H1 (cell line): ENCODE data around the gene CUX1. TPM values are rescaled to one million over a fixed set of nuclear protein-coding genes. Genes with fewer than 3 reads are reported as not detected.

Experiments used
- CTCF ChIA-PET: fragments of 300-600 bp; sonication (Branson Sonifier 250); formaldehyde crosslinking; loops from one replicate; lab custom pipeline; 2021; ENCODE audit not compliant: partially characterized antibody; lab: Charles Lee
- POLR2A ChIA-PET: fragments of 300-600 bp; sonication (Branson Sonifier 250); formaldehyde crosslinking; loops from one replicate; lab custom pipeline; 2021; ENCODE audit warnings: inconsistent platforms; ENCODE audit not compliant: partially characterized antibody; lab: Charles Lee
- DNase-seq, 2 experiments: peaks; one replicate each; pipeline versions ENCODE4 v3.0.0 to v3.0.0-alpha.2; 2010 to 2022; ENCODE audit warnings: low spot score in 2 of 2, low read depth in 1 of 2, mixed read lengths in 1 of 2
- FAIRE-seq: peaks from 2 replicates; lab custom pipeline; 2011; peaks lifted over from hg19 to GRCh38; lab: Jason Lieb, UNC
- H2AFZ ChIP-seq: 2 replicates; pipeline ENCODE4 v1.8.1; 2012; ENCODE audit warnings: low read length, inconsistent platforms
- H2AK5ac ChIP-seq: 2 replicates; pipeline ENCODE4 v1.6.1; 2013; ENCODE audit warnings: low read depth, low read length
- H2BK120ac ChIP-seq: replicated peaks from 2 replicates; pipeline ENCODE3; 2013; ENCODE audit warnings: low read depth, low read length, inconsistent platforms
- H2BK12ac ChIP-seq: 2 replicates; pipeline ENCODE4 v1.6.1; 2013; ENCODE audit warnings: low read depth, low read length
- H2BK15ac ChIP-seq: 2 replicates; pipeline ENCODE4 v1.6.1; 2013; ENCODE audit warnings: low read length
- H2BK20ac ChIP-seq: 2 replicates; pipeline ENCODE4 v1.6.1; 2013; ENCODE audit warnings: low read length
- H2BK5ac ChIP-seq: 2 replicates; pipeline ENCODE4 v1.6.1; 2013; ENCODE audit warnings: low read depth, low read length
- H3K14ac ChIP-seq: 2 replicates; pipeline ENCODE4 v1.6.1; 2013; ENCODE audit warnings: inconsistent platforms; ENCODE audit not compliant: insufficient read length
- H3K18ac ChIP-seq: 2 replicates; pipeline ENCODE4 v1.6.1; 2013; ENCODE audit warnings: low read length; ENCODE audit errors: extremely low read depth
- H3K23ac ChIP-seq: 2 replicates; pipeline ENCODE4 v1.6.1; 2013; ENCODE audit warnings: inconsistent platforms; ENCODE audit not compliant: insufficient read length
- H3K23me2 ChIP-seq: 2 replicates; pipeline ENCODE4 v1.6.1; 2013; ENCODE audit warnings: low read depth, low read length
- H3K27ac ChIP-seq: 2 replicates; pipeline ENCODE4 v1.6.1; 2011; ENCODE audit warnings: low read depth, low read length, inconsistent platforms
- H3K27me3 ChIP-seq, 4 experiments: replicated peaks in 1 of 4; 1 replicate in 1 of 4; 2 replicates in 3 of 4; pipeline versions ENCODE4 v1.6.1 to v1.8.1; 2011 to 2013; ENCODE audit warnings: low read length in 3 of 4, mild to moderate bottlenecking in 3 of 4, inconsistent platforms in 2 of 4, mixed read lengths in 2 of 4, moderate library complexity in 1 of 4; ENCODE audit not compliant: control insufficient read depth in 3 of 4, insufficient read depth in 3 of 4; ENCODE audit errors: extremely low read depth in 1 of 4
- H3K36me3 ChIP-seq, 4 experiments: 2 replicates each; pipeline versions ENCODE4 v1.6.1 to v1.8.1; 2011 to 2013; ENCODE audit warnings: mild to moderate bottlenecking in 4 of 4, low read length in 3 of 4, moderate library complexity in 2 of 4, control low read depth in 1 of 4, inconsistent platforms in 1 of 4; ENCODE audit not compliant: insufficient read depth in 4 of 4, control insufficient read depth in 2 of 4
- H3K4ac ChIP-seq: replicated peaks from 2 replicates; pipeline ENCODE3; 2013; ENCODE audit warnings: low read length, low read depth, mixed read lengths, inconsistent platforms; ENCODE audit not compliant: insufficient read length
- H3K4me1 ChIP-seq, 4 experiments: replicated peaks in 1 of 4; 1 replicate in 1 of 4; 2 replicates in 3 of 4; pipeline versions ENCODE4 v1.6.1 to v1.8.1; 2011 to 2013; ENCODE audit warnings: low read length in 3 of 4, inconsistent platforms in 2 of 4, mixed read lengths in 1 of 4; ENCODE audit not compliant: insufficient read depth in 4 of 4, control insufficient read depth in 3 of 4
- H3K4me2 ChIP-seq, 2 experiments: 2 replicates each; pipeline versions ENCODE4 v1.6.1 to v1.8.1; 2011 to 2013; ENCODE audit warnings: low read depth in 2 of 2, low read length in 2 of 2, control low read depth in 1 of 2, inconsistent platforms in 1 of 2, mild to moderate bottlenecking in 1 of 2; ENCODE audit not compliant: insufficient read depth in 1 of 2
- H3K4me3 ChIP-seq, 4 experiments: fragments of 200-600, 300-600 bp in 1 of 4; sonication (generic), shearing (Covaris generic), sonication (Bioruptor Twin) in 1 of 4; 2 replicates each; pipeline versions ENCODE4 v1.5.1 to v1.8.1; 2011 to 2016; ENCODE audit warnings: low read length in 4 of 4, low read depth in 3 of 4, control low read depth in 2 of 4, inconsistent platforms in 2 of 4, mild to moderate bottlenecking in 2 of 4, mixed read lengths in 1 of 4, moderate library complexity in 1 of 4; ENCODE audit not compliant: insufficient read depth in 2 of 4; ENCODE audit errors: extremely low read depth in 1 of 4
- H3K56ac ChIP-seq: replicated peaks from 2 replicates; pipeline ENCODE3; 2013; ENCODE audit warnings: low read depth, mild to moderate bottlenecking, mixed read lengths, low read length, inconsistent platforms; ENCODE audit not compliant: insufficient read length
- H3K79me1 ChIP-seq: 2 replicates; pipeline ENCODE4 v1.6.1; 2013; ENCODE audit warnings: low read depth, low read length, control low read depth
- H3K79me2 ChIP-seq, 2 experiments: 2 replicates each; pipeline versions ENCODE4 v1.6.1 to v1.8.1; 2012 to 2013; ENCODE audit warnings: low read length in 2 of 2, mild to moderate bottlenecking in 2 of 2, inconsistent platforms in 1 of 2; ENCODE audit not compliant: insufficient read depth in 2 of 2, control insufficient read depth in 1 of 2
- H3K9ac ChIP-seq, 4 experiments: replicated peaks in 1 of 4; 1 replicate in 1 of 4; 2 replicates in 3 of 4; pipeline versions ENCODE4 v1.6.1 to v1.8.1; 2011 to 2013; ENCODE audit warnings: low read depth in 3 of 4, low read length in 3 of 4, control low read depth in 2 of 4, mild to moderate bottlenecking in 2 of 4, moderate library complexity in 2 of 4, inconsistent platforms in 1 of 4; ENCODE audit errors: extremely low read depth in 1 of 4
- H3K9me3 ChIP-seq, 2 experiments: 2 replicates each; pipeline versions ENCODE4 v1.6.1 to v1.8.1; 2012 to 2013; ENCODE audit warnings: mild to moderate bottlenecking in 2 of 2, moderate library complexity in 2 of 2, control low read depth in 1 of 2, inconsistent platforms in 1 of 2, low read depth in 1 of 2, low read length in 1 of 2, mixed read lengths in 1 of 2; ENCODE audit not compliant: insufficient read depth in 2 of 2
- H4K20me1 ChIP-seq, 2 experiments: replicated peaks in 1 of 2; 2 replicates each; pipeline versions ENCODE3 to v1.8.1; 2011 to 2013; ENCODE audit warnings: inconsistent platforms in 2 of 2, low read length in 2 of 2, mild to moderate bottlenecking in 1 of 2; ENCODE audit not compliant: insufficient read depth in 2 of 2, control insufficient read depth in 1 of 2
- H4K5ac ChIP-seq: 2 replicates; pipeline ENCODE4 v1.6.1; 2013; ENCODE audit warnings: low read length, low read depth, mixed read lengths, inconsistent platforms; ENCODE audit not compliant: insufficient read length
- H4K8ac ChIP-seq: 2 replicates; pipeline ENCODE4 v1.8.0; 2013; ENCODE audit warnings: mild to moderate bottlenecking, moderate library complexity, low read length, inconsistent platforms; ENCODE audit not compliant: insufficient read depth; ENCODE audit errors: extremely low read depth
- H4K91ac ChIP-seq: replicated peaks from 2 replicates; pipeline ENCODE3; 2013; ENCODE audit warnings: low read length, mixed read lengths, inconsistent platforms; ENCODE audit not compliant: insufficient read length
- ATF2 ChIP-seq: IDR thresholded peaks from 2 replicates; pipeline ENCODE4 v1.6.1; 2012; ENCODE audit warnings: low read length, inconsistent platforms
- BACH1 ChIP-seq: IDR thresholded peaks from 2 replicates; pipeline ENCODE4 v1.6.1; 2012; ENCODE audit warnings: low read length, improper control_type of control experiment
- EGR1 ChIP-seq: IDR thresholded peaks from 2 replicates; pipeline ENCODE4 v1.6.1; 2011; ENCODE audit warnings: low read depth, low read length, borderline replicate concordance
- EZH2 ChIP-seq: fragments of 200-600 bp; sonication (generic); IDR thresholded peaks from 2 replicates; pipeline ENCODE4 v1.7.1; 2012; ENCODE audit warnings: low read depth, mild to moderate bottlenecking, moderate library complexity, low read length, inconsistent platforms; ENCODE audit not compliant: severe bottlenecking
- GTF2F1 ChIP-seq: IDR thresholded peaks from 2 replicates; pipeline ENCODE4 v1.6.1; 2012; ENCODE audit warnings: low read depth, low read length, improper control_type of control experiment, borderline replicate concordance
- POLR2AphosphoS5 ChIP-seq: IDR thresholded peaks from 2 replicates; pipeline ENCODE4 v1.6.1; 2011; ENCODE audit warnings: low read depth, low read length
- RFX5 ChIP-seq: IDR thresholded peaks from 2 replicates; pipeline ENCODE4 v1.6.1; 2011; ENCODE audit warnings: low read depth, low read length, improper control_type of control experiment, borderline replicate concordance
- RXRA ChIP-seq: IDR thresholded peaks from 2 replicates; pipeline ENCODE4 v1.6.1; 2011; ENCODE audit warnings: low read depth, mild to moderate bottlenecking, low read length, moderate library complexity; ENCODE audit not compliant: insufficient read depth
- SIN3A ChIP-seq, 2 experiments: IDR thresholded peaks in 1 of 2; conservative IDR thresholded peaks in 1 of 2; 2 replicates each; pipeline ENCODE4 v1.6.1; 2011 to 2012; ENCODE audit warnings: low read length in 2 of 2, improper control_type of control experiment in 1 of 2, low read depth in 1 of 2, mild to moderate bottlenecking in 1 of 2
- SP2 ChIP-seq: IDR thresholded peaks from 2 replicates; pipeline ENCODE4 v1.6.1; 2012; ENCODE audit warnings: mild to moderate bottlenecking, low read length, inconsistent platforms
- SP4 ChIP-seq: IDR thresholded peaks from 2 replicates; pipeline ENCODE4 v1.6.1; 2012; ENCODE audit warnings: low read length, inconsistent platforms
- TCF12 ChIP-seq: IDR thresholded peaks from 2 replicates; pipeline ENCODE4 v1.6.1; 2011; ENCODE audit warnings: low read depth, mild to moderate bottlenecking, low read length
- WGBS, 2 experiments: shearing (Covaris generic) in 1 of 2; methylation state at CpG; one replicate each; pipeline versions ENCODE4 v1.1.6 to v1.1.7; 2013 to 2015; ENCODE audit warnings: low lambda C conversion rate in 2 of 2, mixed read lengths in 2 of 2, inconsistent platforms in 1 of 2, low coverage in 1 of 2, missing lambda C conversion rate in 1 of 2; ENCODE audit not compliant: insufficient replicate concordance in 2 of 2, insufficient coverage in 1 of 2, insufficient read length in 1 of 2; ENCODE audit errors: extremely low coverage in 1 of 2, missing lambda C conversion rate in 1 of 2; 5-methylcytosine and 5-hydroxymethylcytosine counted together
- polyA plus RNA-seq, 7 experiments: library from polyadenylated mRNA; depleted of rRNA in 3 of 7; stranded (reverse) in 5 of 7; unstranded in 2 of 7; fragments of >200 nt in 5 of 7; fragments of 200-250 nt in 2 of 7; gene quantifications; 1 replicate in 5 of 7; 2 replicates in 1 of 7; 4 replicates in 1 of 7; pipeline versions ENCODE4 v1.2.1 to v1.2.3, GENCODE V29; 2011 to 2013; ENCODE audit warnings: missing spikeins in 2 of 7, mixed read lengths in 2 of 7
- total RNA-seq: library from RNA; stranded (reverse); fragmentation: NEBNext Ultra II Directional; extraction: Animal tissue kit (Norgen Biotek cat#: 25700); gene quantifications from 2 replicates; pipeline ENCODE4 v1.2.1, GENCODE V29; 2021

CUX1 gene
- total and polyA plus RNA-seq, 2 of the 8 experiments (the other 6 are each of a cell fraction or from before 2014, with no cell fraction given) = 21.6 to 65.9 TPM

- Histone ChIP-seq H2BK20ac (no peak overlapping the region; the same call in 1 of the 2 replicates), H2BK5ac (no peak overlapping the region), H2BK12ac (no peak overlapping the region), H2BK15ac (no peak overlapping the region), H3K4me2 (no peak overlapping the region), H3K23ac (no peak overlapping the region), H3K23me2 (no peaks in the 10 kb centered on the region), H2BK120ac (no peak overlapping the region), H3K36me3 (no peaks in the 10 kb centered on the region), H3K4ac (no peak overlapping the region), H4K5ac (no peak overlapping the region), H3K79me2 (no peaks in the 10 kb centered on the region), H3K27me3 (no peaks in the 10 kb centered on the region), H4K8ac (no peak overlapping the region), H3K56ac (no peak overlapping the region), H4K91ac (no peak overlapping the region), H3K79me1 (no peaks in the 10 kb centered on the region), H3K18ac (no peak overlapping the region), H3K27ac (no peak overlapping the region), H3K9me3 (no peaks in the 10 kb centered on the region), H3K4me1 (no peaks in the 10 kb centered on the region; a peak in 1 of 7 replicates), H2AK5ac (no peak overlapping the region), H4K20me1 (no peaks in the 10 kb centered on the region), H3K9ac (no peak overlapping the region), H3K14ac (no peak overlapping the region), H3K4me3 (no peak overlapping the region), H2AFZ (no peak overlapping the region)
- POLR2A ChIA-PET = no interaction called here
- no peak for FAIRE-seq
- CTCF ChIA-PET = interaction anchor here (5.0 kb wide), 1 partner anchor 33 kb away, joined by 22 read pairs; no protein-coding TSS in a partner anchor
- no peak for DNase-seq
- 85% methylated on average over 3 of the region's 4 CpGs; no CpG with 5 or more reads in 1 of the 2 experiments for WGBS, 2 experiments
- TF ChIP-seq SP4 (no peak), BACH1 (no peak), EGR1 (no peak), EZH2 (no peak), SP2 (no peak), ATF2 (no peak), POLR2AphosphoS5 (no peak), RXRA (no peak), GTF2F1 (no peak), TCF12 (no peak), SIN3A (conservative IDR thresholded peaks at IDR 0.05 in 1 of 2, IDR thresholded peaks at IDR 0.05 in 1 of 2; ENCODE audit: low read depth in 1 of 2, low read length in 2 of 2) (no peak), RFX5 (no peak)
Measured at GRCh38 chr7:101772508-101773211, 44.8 kb upstream of the CUX1 start.
